Stomach (tissue), 9 donors: Measurements from ENCODE around the gene RBM47. TPM values are rescaled to one million over a fixed set of nuclear protein-coding genes. Genes with fewer than 3 reads are reported as not detected.
"Not testable (repeated sequence)": the region's sequence is repeated elsewhere in the genome, so short reads cannot be mapped to it uniquely, and the experiment has no call there.

ENCODE experiments used
- DNase-seq, 2 donors: peaks; one replicate each; pipeline versions ENCODE4 v3.0.0 to v3.0.0-alpha.2; 2013 to 2019
- H3K27ac ChIP-seq, 5 donors: fragments of 200-600 bp in 4 of 5; sonication (generic) in 4 of 5; one replicate each; pipeline ENCODE4 v1.5.1; 2013 to 2019; ENCODE audit warnings: mild to moderate bottlenecking in 1 of 5, moderate library complexity in 1 of 5
- H3K27me3 ChIP-seq, 3 donors: fragments of 200-600 bp; sonication (generic); one replicate each; pipeline ENCODE4 v1.5.1; 2017 to 2019; ENCODE audit warnings: mixed run types in 1 of 3
- H3K36me3 ChIP-seq, 4 donors: fragments of 200-600 bp; sonication (generic); 1 replicate in 3 of 4; 2 replicates in 1 of 4; pipeline ENCODE4 v1.5.1; 2016 to 2019
- H3K4me1 ChIP-seq, 4 donors: fragments of 200-600 bp; sonication (generic); one replicate each; pipeline ENCODE4 v1.5.1; 2016 to 2019
- H3K4me3 ChIP-seq, 4 donors: fragments of 200-600 bp; sonication (generic) in 3 of 4; one replicate each; pipeline ENCODE4 v1.5.1; 2016 to 2019; ENCODE audit warnings: mild to moderate bottlenecking in 1 of 4
- H3K9me3 ChIP-seq, 4 donors: fragments of 200-600 bp; sonication (generic); one replicate each; pipeline ENCODE4 v1.5.1; 2016 to 2019
- CTCF ChIP-seq, 7 experiments: fragments of 450-650 bp in 4 of 7; fragments of 200-600 bp in 3 of 7; sonication (generic) in 3 of 7; IDR thresholded peaks; one replicate each; pipeline ENCODE4 v1.5.1; 2016 to 2019; ENCODE audit warnings: antibody characterized with exemption in 7 of 7, control low read depth in 2 of 7, mild to moderate bottlenecking in 1 of 7
- EP300 ChIP-seq: sonication (generic); formaldehyde crosslinking; IDR thresholded peaks from one replicate; pipeline ENCODE4 v1.6.1; 2017; ENCODE audit warnings: antibody characterized with exemption
- POLR2A ChIP-seq, 4 donors: fragments of 450-650 bp; IDR thresholded peaks; one replicate each; pipeline ENCODE4 v1.6.1; 2016; ENCODE audit warnings: antibody characterized with exemption in 4 of 4, control low read depth in 2 of 4, mild to moderate bottlenecking in 1 of 4, moderate library complexity in 1 of 4
- POLR2AphosphoS5 ChIP-seq, 3 donors: sonication (generic); formaldehyde crosslinking; IDR thresholded peaks; one replicate each; pipeline ENCODE4 v1.6.1; 2016; ENCODE audit warnings: antibody characterized with exemption in 3 of 3
- WGBS, 5 donors: extraction: QIAGEN DNeasy Blood & Tissue Kit in 3 of 5; methylation state at CpG; one replicate each; pipeline versions ENCODE4 v1.1.5 to v1.1.7; 2013 to 2018; 5-methylcytosine and 5-hydroxymethylcytosine counted together
- intact Hi-C: fragments of 100-400 bp; cut with DNase I; formaldehyde crosslinking; loops from one replicate; pipeline ENCODE4 v1.15.1; 2023; ENCODE audit warnings: low total_unique reads
- polyA plus RNA-seq, 3 donors: library from polyadenylated mRNA; stranded (reverse); fragments of 200-250 nt; gene quantifications; one replicate each; pipeline ENCODE4 v1.2.3, GENCODE V29; 2013
- total RNA-seq, 5 donors: library from RNA; depleted of rRNA; stranded (reverse); fragments of >200 nt; gene quantifications; one replicate each; pipeline versions ENCODE4 v1.1.0 to v1.2.3, GENCODE V29; 2014 to 2016
- donor health status: healthy with polysubstance abuse.
- donor health status: Bipolar disorder and iron deficiency.
- donor health status: healthy.

Gene RBM47
- total and polyA plus RNA-seq, 8 donors: 18.5 to 448 (median 160) TPM

DNA sequence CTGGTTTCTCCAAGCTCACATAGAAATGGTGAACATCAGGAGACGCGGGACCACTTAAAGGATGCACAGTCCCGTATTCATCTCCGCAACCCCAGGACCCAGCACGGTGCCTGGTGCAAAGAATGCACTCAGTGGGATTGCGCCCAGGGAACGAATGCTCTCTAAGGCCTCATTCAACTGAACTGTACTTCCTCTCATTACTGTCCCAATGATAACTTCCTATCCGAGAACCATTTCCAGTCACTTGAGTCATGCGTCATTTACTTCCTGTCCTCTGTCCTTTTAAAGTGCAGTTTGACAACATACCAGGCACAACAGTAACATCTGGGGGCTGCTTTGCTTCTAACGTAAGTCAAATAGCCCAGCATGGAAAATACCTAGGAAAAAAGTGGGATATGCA, 75.7 kb downstream of the RBM47 start:
- TF ChIP-seq POLR2A (IDR thresholded peaks at IDR 0.05): no peak
- no peak for TF ChIP-seq EP300
- TF ChIP-seq POLR2AphosphoS5 (IDR thresholded peaks at IDR 0.05): no peak
- no peaks in the 10 kb centered on the region for H3K9me3 ChIP-seq
- no peaks in the 10 kb centered on the region for H3K27me3 ChIP-seq
- H3K36me3 ChIP-seq: no peaks in the 10 kb centered on the region
- H3K4me3 ChIP-seq: no peak overlapping the region
- intact Hi-C loops: no loop called here
- H3K27ac ChIP-seq: peak overlapping the region; percentile 23 to 89 (median 78)
- peaks cover 16 to 51% (median 24%) of the 10 kb centered on the region in 4 donors for H3K4me1 ChIP-seq
- WGBS, 5 donors: 74 to 82% (median 76%) methylated on average over 10 of the region's 10 CpGs
- DNase-seq: peak in 1 of 2 donors; percentile 50

- intact Hi-C loops: no loop called here
- no peak for TF ChIP-seq POLR2AphosphoS5 (IDR thresholded peaks at IDR 0.05)
- no peak for TF ChIP-seq POLR2A (IDR thresholded peaks at IDR 0.05)
- no peak for TF ChIP-seq CTCF (IDR thresholded peaks at IDR 0.05)
- no peak for TF ChIP-seq EP300
- no peaks in the 10 kb centered on the region for H3K36me3 ChIP-seq
- DNase-seq: no peak
- peaks cover 24 to 64% (median 30%) of the 10 kb centered on the region in 4 donors for H3K4me1 ChIP-seq
- H3K27ac ChIP-seq: peak overlapping the region; percentile 37 to 89 (median 78)
- H3K27me3 ChIP-seq: no peaks in the 10 kb centered on the region
- H3K4me3 ChIP-seq: no peak overlapping the region
- WGBS, 5 donors: 44 to 69% (median 54%) methylated on average over 6 of the region's 6 CpGs
- H3K9me3 ChIP-seq: no peaks in the 10 kb centered on the region
Observed at GRCh38 chr4:40552536-40552935, 77.1 kb downstream of the RBM47 start.

DNA sequence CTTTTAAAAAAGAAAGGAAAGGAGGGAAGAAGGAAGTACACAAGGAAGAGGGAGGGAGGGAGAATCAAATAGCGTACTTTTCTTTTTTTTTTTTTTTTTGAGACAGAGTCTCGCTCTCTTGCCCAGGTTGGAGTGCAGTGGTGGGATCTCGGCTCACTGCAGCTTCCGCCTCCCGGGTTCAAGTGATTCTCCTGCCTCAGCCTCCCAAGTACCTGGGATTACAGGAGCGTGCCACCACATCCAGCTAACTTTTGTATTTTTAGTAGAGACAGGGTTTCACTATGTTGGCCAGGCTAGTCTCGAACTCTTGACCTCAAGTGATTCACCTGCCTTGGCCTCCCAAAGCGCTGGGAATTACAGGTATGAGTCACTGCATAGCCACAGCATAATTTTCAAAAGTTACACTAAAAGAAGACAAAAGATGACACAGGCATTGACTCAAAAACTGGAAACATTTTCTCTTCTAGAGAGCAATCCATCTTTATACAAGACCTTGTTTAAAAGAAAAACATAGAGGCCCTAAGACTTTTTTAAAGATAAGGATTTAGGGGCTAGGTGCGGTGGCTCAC, 78.0 kb downstream of the RBM47 start:
- DNase-seq: not testable (repeated sequence)
- H3K27ac ChIP-seq: peak overlapping the region; percentile 72 to 89 (median 79)

DNA sequence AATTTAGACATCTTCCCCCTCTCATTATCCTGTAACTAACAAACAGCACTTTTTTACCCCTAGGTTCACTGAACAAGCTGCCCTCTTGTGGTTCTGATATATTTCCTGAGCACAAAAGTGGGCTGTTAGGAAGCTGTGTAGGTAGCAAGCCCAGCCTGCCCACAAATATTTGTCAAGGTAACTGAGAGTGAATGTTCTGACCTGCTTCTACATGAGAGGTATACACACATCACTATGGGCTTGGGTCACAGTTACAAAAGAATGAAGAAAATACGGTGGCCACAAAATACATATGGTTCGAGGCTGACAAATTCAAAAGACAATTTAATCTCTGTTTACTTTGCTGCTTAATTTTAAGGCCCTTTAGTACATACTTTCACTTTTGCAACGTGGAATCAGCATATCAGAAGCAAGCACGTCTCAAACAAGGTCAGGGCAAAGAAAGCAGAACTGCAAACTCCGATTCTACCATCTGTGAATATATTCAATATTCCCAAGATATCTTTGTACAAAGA, 78.7 kb downstream of the RBM47 start:
- DNase-seq: peak; percentile 49 to 85
- H3K4me3 ChIP-seq: peak overlapping the region; percentile 9 to 22 (median 20)
- no peaks in the 10 kb centered on the region for H3K36me3 ChIP-seq
- TF ChIP-seq EP300 (no peak), POLR2A (IDR thresholded peaks at IDR 0.05) (no peak), POLR2AphosphoS5 (IDR thresholded peaks at IDR 0.05) (peak in 2 of 3 donors; percentile 46 to 48), CTCF (IDR thresholded peaks at IDR 0.05) (peak in 3 of 7 experiments; percentile 39 to 56 (median 45))
- no peaks in the 10 kb centered on the region for H3K27me3 ChIP-seq
- H3K4me1 ChIP-seq: peaks cover 32 to 73% (median 34%) of the 10 kb centered on the region in 4 donors
- 2 to 7% (median 5%) methylated on average over 5 of the region's 5 CpGs for WGBS, 5 donors
- H3K9me3 ChIP-seq: no peaks in the 10 kb centered on the region
- intact Hi-C loops: no loop called here
- H3K27ac ChIP-seq: peak overlapping the region; percentile 72 to 89 (median 78)

More for the DNA sequence above, 78.0 kb downstream of the RBM47 start:
- Histone ChIP-seq H3K4me1 (peaks cover 28 to 73% (median 32%) of the 10 kb centered on the region in 4 donors), H3K4me3 (peak overlapping the region; percentile 9 to 22 (median 20))
- H3K36me3 ChIP-seq, intact Hi-C loops, H3K9me3 ChIP-seq, H3K27me3 ChIP-seq: not testable (repeated sequence)
- 55 to 63% (median 58%) methylated on average over 9 of the region's 9 CpGs for WGBS, 5 donors

DNA sequence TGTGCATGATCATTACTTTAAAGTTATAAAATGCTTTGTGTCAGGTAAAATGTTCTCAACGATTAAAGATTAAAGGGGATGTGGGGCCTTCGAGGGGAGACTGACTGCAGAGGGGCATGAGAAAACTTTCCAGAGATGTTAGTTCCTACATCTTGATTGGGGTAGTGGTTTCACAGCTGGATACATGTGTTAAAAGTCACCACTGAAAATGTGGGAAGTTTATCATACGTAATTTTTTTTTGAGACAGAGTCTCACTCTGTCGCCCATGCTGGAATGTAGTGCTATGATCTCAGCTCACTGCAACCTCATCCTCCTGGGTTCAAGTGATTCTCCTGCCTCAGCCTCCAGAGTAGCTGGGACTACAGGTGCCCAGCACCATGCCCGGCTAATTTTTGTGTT, 79.5 kb downstream of the RBM47 start:
- peaks cover 32 to 73% (median 35%) of the 10 kb centered on the region in 4 donors for H3K4me1 ChIP-seq
- TF ChIP-seq CTCF (IDR thresholded peaks at IDR 0.05): no peak
- TF ChIP-seq POLR2A (IDR thresholded peaks at IDR 0.05): no peak
- TF ChIP-seq POLR2AphosphoS5 (IDR thresholded peaks at IDR 0.05): no peak
- no peak for TF ChIP-seq EP300

More for the DNA sequence above, 79.5 kb downstream of the RBM47 start:
- Histone ChIP-seq H3K36me3 (no peaks in the 10 kb centered on the region), H3K27ac (peak overlapping the region; percentile 41 to 89 (median 78)), H3K27me3 (no peaks in the 10 kb centered on the region), H3K4me3 (peak overlapping the region in 1 of 4 donors; percentile 3), H3K9me3 (no peaks in the 10 kb centered on the region)
- no peak for DNase-seq
- WGBS, 5 donors: 65 to 79% (median 69%) methylated on average over 5 of the region's 5 CpGs
- intact Hi-C loops: no loop called here
